CD14-positive monocyte (primary cell): ENCODE data around the gene C2orf80. TPM values are rescaled to one million over a fixed set of nuclear protein-coding genes. Genes with fewer than 3 reads are reported as not detected.
A peak's percentile ranks its signal among the peaks of the same experiment; 100 is the strongest.

ENCODE experiments used
- DNase-seq, 3 donors: peaks; one replicate each; pipeline ENCODE4 v3.0.0-alpha.2; 2011 to 2022
- H2AFZ ChIP-seq: 2 replicates; pipeline ENCODE4 v1.6.0; 2012; ENCODE audit warnings: mild to moderate bottlenecking, low read depth, low read length, inconsistent platforms; ENCODE audit not compliant: insufficient read depth, poor library complexity, severe bottlenecking
- H3K27ac ChIP-seq, 2 donors: 1 replicate in 1 of 2; 2 replicates in 1 of 2; pipeline ENCODE4 v1.5.1; 2012 to 2013; ENCODE audit warnings: low read length in 2 of 2, control low read depth in 1 of 2, inconsistent platforms in 1 of 2, low read depth in 1 of 2, mild to moderate bottlenecking in 1 of 2
- H3K27me3 ChIP-seq, 2 donors: one replicate each; pipeline versions ENCODE4 v1.6.0 to v1.6.1; 2011 to 2013; ENCODE audit warnings: low read length in 2 of 2; ENCODE audit not compliant: control insufficient read depth in 2 of 2, insufficient read depth in 2 of 2
- H3K36me3 ChIP-seq, 2 donors: replicated peaks in 1 of 2; 1 replicate in 1 of 2; 2 replicates in 1 of 2; pipeline versions ENCODE4 v1.5.1 to v1.6.1; 2012 to 2013; ENCODE audit warnings: low read length in 2 of 2, control low read depth in 1 of 2, inconsistent platforms in 1 of 2, mild to moderate bottlenecking in 1 of 2; ENCODE audit not compliant: insufficient read depth in 2 of 2, control insufficient read depth in 1 of 2
- H3K4me1 ChIP-seq, 2 donors: 1 replicate in 1 of 2; 2 replicates in 1 of 2; pipeline versions ENCODE4 v1.5.1 to v1.6.1; 2012 to 2013; ENCODE audit warnings: low read length in 2 of 2, control low read depth in 1 of 2, inconsistent platforms in 1 of 2, mild to moderate bottlenecking in 1 of 2, moderate library complexity in 1 of 2; ENCODE audit not compliant: insufficient read depth in 2 of 2, control insufficient read depth in 1 of 2
- H3K4me2 ChIP-seq: replicated peaks from 2 replicates; pipeline ENCODE3; 2012; ENCODE audit warnings: low read length, moderate library complexity, mild to moderate bottlenecking; ENCODE audit not compliant: poor library complexity, severe bottlenecking; ENCODE audit errors: extremely low read depth
- H3K4me3 ChIP-seq, 3 experiments: fragments of 200-600 bp in 1 of 3; sonication (generic) in 1 of 3; replicated peaks in 1 of 3; 1 replicate in 2 of 3; 2 replicates in 1 of 3; pipeline ENCODE4 v1.5.1; 2011 to 2013; ENCODE audit warnings: low read length in 3 of 3, mild to moderate bottlenecking in 3 of 3, control low read depth in 2 of 3, low read depth in 2 of 3, inconsistent platforms in 1 of 3, moderate library complexity in 1 of 3
- H3K79me2 ChIP-seq: 2 replicates; pipeline ENCODE4 v1.6.0; 2012; ENCODE audit warnings: mild to moderate bottlenecking, control low read depth, inconsistent platforms, low read length, moderate library complexity; ENCODE audit not compliant: insufficient read depth
- H3K9ac ChIP-seq: 2 replicates; pipeline ENCODE4 v1.6.0; 2017; ENCODE audit warnings: low read length, mild to moderate bottlenecking; ENCODE audit not compliant: insufficient read depth, poor library complexity, severe bottlenecking
- H3K9me3 ChIP-seq, 2 donors: replicated peaks in 1 of 2; 1 replicate in 1 of 2; 2 replicates in 1 of 2; pipeline versions ENCODE4 v1.5.1 to v1.6.1; 2012 to 2013; ENCODE audit warnings: low read length in 2 of 2, control low read depth in 1 of 2; ENCODE audit not compliant: control insufficient read depth in 1 of 2, insufficient read depth in 1 of 2
- H4K20me1 ChIP-seq: 2 replicates; pipeline ENCODE4 v1.6.0; 2012; ENCODE audit warnings: mild to moderate bottlenecking, low read length, control low read depth, moderate library complexity; ENCODE audit not compliant: insufficient read depth
- H3K27ac Mint-ChIP-seq, 7 donors: one replicate each; pipeline ENCODE4 v1.8.0; 2020; ENCODE audit warnings: mild to moderate bottlenecking in 7 of 7, mixed read lengths in 7 of 7, moderate library complexity in 6 of 7, inconsistent platforms in 2 of 7
- H3K27me3 Mint-ChIP-seq, 3 donors: one replicate each; pipeline ENCODE4 v1.8.0; 2021 to 2022; ENCODE audit warnings: low read depth in 3 of 3, mild to moderate bottlenecking in 3 of 3, mixed read lengths in 3 of 3, moderate library complexity in 3 of 3, inconsistent platforms in 1 of 3
- H3K36me3 Mint-ChIP-seq, 2 donors: one replicate each; pipeline ENCODE4 v1.8.0; 2020; ENCODE audit warnings: mixed read lengths in 2 of 2, inconsistent platforms in 1 of 2, mild to moderate bottlenecking in 1 of 2
- H3K4me1 Mint-ChIP-seq: one replicate; pipeline ENCODE4 v1.8.0; 2020; ENCODE audit warnings: mild to moderate bottlenecking, mixed read lengths
- H3K4me3 Mint-ChIP-seq, 2 donors: one replicate each; pipeline ENCODE4 v1.8.0; 2020; ENCODE audit warnings: mild to moderate bottlenecking in 2 of 2, mixed read lengths in 2 of 2, moderate library complexity in 1 of 2
- H3K9me3 Mint-ChIP-seq, 7 donors: one replicate each; pipeline ENCODE4 v1.8.0; 2020 to 2022; ENCODE audit warnings: mixed read lengths in 7 of 7, mild to moderate bottlenecking in 6 of 7, moderate library complexity in 6 of 7, inconsistent platforms in 2 of 7
- CTCF ChIP-seq: fragments of 200-600 bp; IDR thresholded peaks from one replicate; pipeline ENCODE4 v1.8.0; 2022; ENCODE audit warnings: antibody characterized with exemption, mild to moderate bottlenecking
- WGBS: methylation state at CpG from one replicate; pipeline ENCODE4 v1.1.5; 2013; ENCODE audit warnings: missing lambda C conversion rate; ENCODE audit not compliant: insufficient coverage; 5-methylcytosine and 5-hydroxymethylcytosine counted together
- intact Hi-C, 2 donors: fragments of 100-400 bp; cut with micrococcal nuclease; formaldehyde crosslinking; loops; one replicate each; pipeline versions ENCODE4 v1.15.0 to v1.15.1; 2023
- polyA plus RNA-seq, 3 donors: library from polyadenylated mRNA; depleted of rRNA in 1 of 3; unstranded in 2 of 3; stranded (reverse) in 1 of 3; fragments of 300-500 nt in 2 of 3; fragments of >200 nt in 1 of 3; fragmentation: Illumina TruSeq in 2 of 3; gene quantifications; 1 replicate in 2 of 3; 2 replicates in 1 of 3; pipeline ENCODE4 v1.2.3, GENCODE V29; 2012 to 2021

C2orf80 gene
- polyA plus RNA-seq, 3 donors = not detected

- H3K9me3 Mint-ChIP-seq = peaks cover 4 to 28% (median 18%) of the 10 kb centered on the region in 7 donors
- peaks cover 0 to 3% (median 0%) of the 10 kb centered on the region in 3 donors for H3K27me3 Mint-ChIP-seq
- WGBS = 25% methylated on average over 4 of the region's 8 CpGs
- intact Hi-C loops = no loop called here
- H4K20me1 ChIP-seq = no peaks in the 10 kb centered on the region
- H3K79me2 ChIP-seq = no peaks in the 10 kb centered on the region
- no peak overlapping the region for H3K27ac Mint-ChIP-seq
- no peaks in the 10 kb centered on the region for H3K27me3 ChIP-seq
- H3K4me3 ChIP-seq = no peak overlapping the region
- no peak overlapping the region for H3K4me2 ChIP-seq
- H3K4me1 ChIP-seq = peaks cover 5 to 6% of the 10 kb centered on the region in 2 donors
- H3K4me1 Mint-ChIP-seq = peaks cover 7% of the 10 kb centered on the region
- no peak overlapping the region for H3K9ac ChIP-seq
- no peak for DNase-seq
- H3K9me3 ChIP-seq = peaks cover 0 to 21% of the 10 kb centered on the region in 2 donors
- no peaks in the 10 kb centered on the region for H3K36me3 ChIP-seq
- no peak overlapping the region for H3K27ac ChIP-seq
- peak overlapping the region; percentile 31 for H2AFZ ChIP-seq
- TF ChIP-seq CTCF = no peak
- no peaks in the 10 kb centered on the region for H3K36me3 Mint-ChIP-seq
- no peak overlapping the region for H3K4me3 Mint-ChIP-seq
These were observed 54.8 kb downstream of the C2orf80 start for GRCh38 chr2:208134928-208135586.

GRCh38 chr2:208130712-208131110, 59.1 kb downstream of the C2orf80 start:
- peaks cover 0 to 3% (median 1%) of the 10 kb centered on the region in 3 donors for H3K27me3 Mint-ChIP-seq
- H3K36me3 ChIP-seq = no peaks in the 10 kb centered on the region
- no peaks in the 10 kb centered on the region for H4K20me1 ChIP-seq
- peaks cover 5 to 6% of the 10 kb centered on the region in 2 donors for H3K4me1 ChIP-seq
- H3K36me3 Mint-ChIP-seq = no peaks in the 10 kb centered on the region
- DNase-seq = no peak
- H3K4me1 Mint-ChIP-seq = peaks cover 7% of the 10 kb centered on the region
- H3K9ac ChIP-seq = no peak overlapping the region
- no peaks in the 10 kb centered on the region for H3K9me3 ChIP-seq
- H3K4me3 ChIP-seq = no peak overlapping the region
- H3K27ac Mint-ChIP-seq = peak overlapping the region in 1 of 7 donors; percentile 30
- H3K27ac ChIP-seq = no peak overlapping the region
- H3K27me3 ChIP-seq = no peaks in the 10 kb centered on the region
- 97% methylated on average over 5 of the region's 6 CpGs for WGBS
- H3K79me2 ChIP-seq = no peaks in the 10 kb centered on the region
- no peak overlapping the region for H3K4me2 ChIP-seq
- intact Hi-C loops = no loop called here
- TF ChIP-seq CTCF = no peak
- no peak overlapping the region for H3K4me3 Mint-ChIP-seq
- H2AFZ ChIP-seq = no peak overlapping the region
- peaks cover 0 to 6% (median 0%) of the 10 kb centered on the region in 7 donors for H3K9me3 Mint-ChIP-seq
